Fibroblast of the conjunctiva (primary cell): ENCODE data around the gene SLC18A2.
"Not testable (repeated sequence)": the region's sequence is repeated elsewhere in the genome, so short reads cannot be mapped to it uniquely, and the experiment has no call there.

Experiments
- DNase-seq: peaks from one replicate; pipeline ENCODE4 v3.0.0-alpha.2; 2010; ENCODE audit warnings: low read depth

The SLC18A2 gene

GRCh38 chr10:117240621-117241529 lies at the start of gene SLC18A2:
SLC18A2 (plus strand) TSS chr10:117241114; CDS start chr10:117241694, 580 bp downstream.
- DNase-seq, result no peak

DNA sequence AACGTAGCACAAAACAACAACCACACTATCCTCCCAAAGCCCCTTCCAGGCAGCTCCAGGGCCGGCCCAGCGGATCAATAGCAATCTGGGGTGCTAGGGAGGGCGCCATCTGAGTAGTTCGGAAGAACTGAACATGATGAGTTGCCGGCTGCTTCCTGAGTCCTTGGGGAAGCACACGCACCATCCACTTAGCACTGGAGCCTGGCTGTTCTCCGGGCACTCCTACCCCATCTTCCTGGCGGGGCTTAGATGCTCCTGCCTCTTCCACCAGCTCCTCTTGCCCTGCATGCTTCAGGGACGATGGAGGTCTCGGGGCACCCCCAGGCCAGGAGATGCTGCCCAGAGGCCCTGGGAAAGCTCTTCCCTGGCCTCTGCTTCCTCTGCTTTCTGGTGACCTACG lies 43.7 kb upstream of the SLC18A2 start, which contains the start of gene KCNK18:
KCNK18 (plus strand) TSS at position 301 of the 400 bp plus-strand sequence; CDS start at position 301, 0 bp downstream.
- no peak for DNase-seq

DNA sequence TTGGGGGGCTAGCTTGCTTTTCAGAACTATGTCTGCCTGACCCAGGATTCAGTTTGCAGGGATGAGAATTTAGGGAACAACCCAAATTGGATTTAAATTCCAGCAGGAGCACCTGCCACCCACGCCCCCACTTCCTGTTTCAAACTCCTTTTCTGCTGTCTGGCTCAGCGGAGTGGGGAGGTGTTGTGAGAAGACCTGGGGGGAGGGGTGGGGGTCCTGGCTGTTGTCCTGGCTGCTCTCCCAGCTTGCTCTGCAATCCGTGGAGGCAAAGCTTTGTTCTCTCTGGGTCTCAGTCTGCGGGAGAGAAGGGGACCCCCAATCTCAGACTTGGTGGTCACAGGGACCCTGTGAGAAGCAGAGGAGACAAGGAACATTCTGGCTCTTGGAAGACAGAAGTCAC lies 42.8 kb upstream of the SLC18A2 start:
- DNase-seq, result no peak

- no peak for DNase-seq
Measured at GRCh38 chr10:117201826-117202225, 39.1 kb upstream of the SLC18A2 start.

GRCh38 chr10:117204316-117204715 lies 36.6 kb upstream of the SLC18A2 start:
- no peak for DNase-seq

DNA sequence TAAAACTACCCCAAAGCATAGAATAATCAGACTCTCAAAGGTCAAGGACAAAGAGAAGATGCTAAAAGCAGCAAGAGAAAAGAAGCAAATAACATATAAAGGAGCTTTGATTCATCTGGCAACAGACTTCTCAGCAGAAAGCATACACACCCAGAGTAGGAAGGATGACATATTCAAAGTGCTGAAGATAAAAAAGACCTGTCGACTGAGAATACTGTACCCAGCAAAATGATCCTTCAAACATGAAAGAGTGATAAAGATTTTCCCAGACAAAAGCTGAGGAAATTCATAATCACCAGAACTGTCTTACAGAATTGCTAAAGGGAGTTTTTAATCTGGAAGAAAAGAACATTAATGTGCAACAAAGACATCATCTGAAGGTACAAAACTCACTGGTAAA lies 28.7 kb upstream of the SLC18A2 start:
- DNase-seq, result no peak

DNA sequence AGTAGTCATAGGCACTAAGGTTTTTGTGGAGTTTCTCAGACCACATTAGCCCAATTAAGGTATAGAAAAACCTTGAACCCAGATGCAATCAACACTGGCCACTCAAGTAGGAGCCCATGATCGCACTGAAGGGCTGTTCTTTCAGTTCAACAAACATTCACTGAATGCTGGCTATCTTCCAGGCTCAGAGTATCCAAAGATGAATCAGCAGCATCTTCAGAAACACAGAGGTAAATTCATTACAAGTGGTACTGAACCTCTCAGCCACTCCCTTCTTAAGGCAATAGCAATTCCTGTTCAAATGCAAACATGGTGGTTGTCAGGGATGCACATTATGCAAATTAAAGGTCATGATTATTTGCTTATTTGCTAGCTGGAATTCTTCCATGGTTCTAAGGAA lies 26.5 kb upstream of the SLC18A2 start:
- DNase-seq, result no peak

- no peak for DNase-seq
Measured at GRCh38 chr10:117215079-117215478, 25.8 kb upstream of the SLC18A2 start.

- no peak for DNase-seq
Measured at GRCh38 chr10:117216028-117216427, 24.9 kb upstream of the SLC18A2 start.

DNA sequence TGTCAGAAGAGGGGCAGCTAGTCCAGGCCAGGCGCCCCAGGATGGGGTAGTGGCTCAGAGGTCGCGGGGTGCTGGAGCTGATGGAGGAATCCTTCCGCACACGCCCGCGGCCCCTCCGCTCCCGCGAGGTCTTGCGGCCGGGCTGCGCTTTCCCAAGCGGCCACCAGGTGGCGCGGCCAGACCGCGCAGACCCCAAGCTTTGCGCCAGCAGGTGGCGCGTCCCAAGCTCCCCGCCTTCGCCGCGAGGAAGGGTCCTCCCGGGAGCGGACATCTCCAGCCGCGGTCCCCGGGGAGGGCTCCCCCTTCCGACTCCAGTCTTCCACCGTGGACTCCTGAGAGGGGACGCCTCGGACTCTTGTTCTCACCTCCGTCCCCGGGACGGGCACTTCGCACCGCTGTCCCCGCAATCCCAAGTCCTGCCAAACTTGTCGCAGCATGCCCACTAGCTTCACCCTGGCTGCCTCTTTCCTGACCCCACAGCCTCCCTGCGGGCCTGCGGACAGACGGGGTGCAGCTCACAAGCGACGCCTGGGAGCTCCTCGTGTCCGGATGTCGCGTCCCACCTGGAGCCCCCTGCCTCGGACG lies 24.2 kb upstream of the SLC18A2 start:
- DNase-seq, result peak; percentile 27

- DNase-seq, result no peak
Measured at GRCh38 chr10:117217196-117217761, 23.6 kb upstream of the SLC18A2 start.

GRCh38 chr10:117218654-117219053 lies 22.3 kb upstream of the SLC18A2 start:
- no peak for DNase-seq

DNA sequence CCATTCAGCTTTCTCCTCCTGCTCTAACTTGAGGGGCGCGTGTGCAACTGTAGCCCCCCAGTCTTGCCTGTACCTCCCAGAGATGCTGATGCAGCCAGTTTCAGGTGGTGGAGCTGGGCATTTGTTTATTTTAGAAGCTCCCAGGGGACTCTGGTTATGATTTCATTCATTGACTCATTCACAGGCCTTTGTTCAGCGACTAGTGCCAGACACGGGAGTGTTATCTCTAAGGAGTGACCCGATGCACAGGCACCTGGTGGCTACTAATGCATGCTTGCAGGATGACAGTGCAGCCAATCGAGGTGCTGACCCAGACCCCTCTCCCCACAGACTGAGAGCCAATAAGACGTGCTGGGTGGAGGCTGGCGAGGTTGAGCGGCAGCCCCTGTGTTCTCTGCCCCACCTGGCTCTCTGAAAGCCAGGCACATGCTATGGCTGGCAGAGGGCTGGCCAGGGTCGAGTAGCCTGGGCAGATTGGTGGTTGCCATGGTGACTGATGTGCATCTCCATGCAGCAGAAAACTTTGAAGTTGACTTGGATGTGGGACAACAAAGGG lies 19.7 kb upstream of the SLC18A2 start:
- DNase-seq, result no peak

GRCh38 chr10:117222552-117222951 lies 18.4 kb upstream of the SLC18A2 start:
- no peak for DNase-seq

GRCh38 chr10:117222976-117223692 lies 17.8 kb upstream of the SLC18A2 start:
- DNase-seq, result no peak

GRCh38 chr10:117223693-117224430 lies 17.1 kb upstream of the SLC18A2 start:
- no peak for DNase-seq

GRCh38 chr10:117224881-117225280 lies 16.0 kb upstream of the SLC18A2 start:
- no peak for DNase-seq

- no peak for DNase-seq
Measured at GRCh38 chr10:117226813-117227451, 14.0 kb upstream of the SLC18A2 start.

DNA sequence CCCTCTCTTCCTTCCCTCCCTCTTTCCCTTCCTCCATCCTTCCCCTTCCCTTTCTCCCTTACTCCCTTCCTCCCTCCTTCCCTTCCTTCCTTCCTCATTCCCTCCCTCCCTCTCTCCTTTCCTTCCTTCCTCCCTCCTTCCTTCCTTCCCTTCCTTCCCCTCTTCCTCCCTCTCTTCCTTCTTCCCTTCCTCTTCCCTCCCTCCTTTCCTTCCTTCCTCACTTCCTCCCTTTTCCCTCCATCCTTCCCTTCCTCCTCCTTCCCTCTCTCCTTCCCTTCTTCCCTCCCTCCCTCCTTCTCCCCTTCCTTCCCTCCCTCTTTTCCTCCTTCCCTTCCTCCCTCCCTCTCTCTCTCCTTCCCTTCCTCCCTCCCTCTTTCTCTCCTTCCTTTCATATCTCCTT lies 12.7 kb upstream of the SLC18A2 start:
- no peak for DNase-seq

DNA sequence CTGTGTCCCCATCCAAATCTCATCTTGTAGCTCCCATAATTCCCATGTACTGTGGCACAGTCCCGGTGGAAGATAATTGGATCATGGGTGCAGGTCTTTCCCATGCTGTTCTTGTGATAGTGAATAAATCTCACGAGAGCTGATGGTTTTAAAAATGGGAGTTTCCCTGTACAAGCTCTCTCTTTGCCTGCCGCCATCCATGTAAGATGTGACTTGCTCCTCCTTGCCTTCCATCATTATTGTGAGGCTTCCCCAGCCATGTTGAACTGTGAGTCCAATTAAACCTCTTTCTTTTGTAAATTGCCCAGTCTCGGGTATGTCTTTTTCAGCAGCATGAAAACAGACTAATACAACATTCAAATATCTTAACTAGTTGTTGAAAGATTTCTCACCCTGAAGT lies 10.8 kb upstream of the SLC18A2 start:
- DNase-seq, result not testable (repeated sequence)
